Activated CD4-positive, alpha-beta T cell treated with anti-CD3 and anti-CD28 coated beads for 1 hour (primary cell): ENCODE results near the gene ATXN7L3.
"Not testable (repeated sequence)": the region's sequence is repeated elsewhere in the genome, so short reads cannot be mapped to it uniquely, and the experiment has no call there.

ENCODE experiments used
- DNase-seq: peaks from one replicate; pipeline ENCODE4 v3.0.0-alpha.2; 2020

Gene ATXN7L3

DNA sequence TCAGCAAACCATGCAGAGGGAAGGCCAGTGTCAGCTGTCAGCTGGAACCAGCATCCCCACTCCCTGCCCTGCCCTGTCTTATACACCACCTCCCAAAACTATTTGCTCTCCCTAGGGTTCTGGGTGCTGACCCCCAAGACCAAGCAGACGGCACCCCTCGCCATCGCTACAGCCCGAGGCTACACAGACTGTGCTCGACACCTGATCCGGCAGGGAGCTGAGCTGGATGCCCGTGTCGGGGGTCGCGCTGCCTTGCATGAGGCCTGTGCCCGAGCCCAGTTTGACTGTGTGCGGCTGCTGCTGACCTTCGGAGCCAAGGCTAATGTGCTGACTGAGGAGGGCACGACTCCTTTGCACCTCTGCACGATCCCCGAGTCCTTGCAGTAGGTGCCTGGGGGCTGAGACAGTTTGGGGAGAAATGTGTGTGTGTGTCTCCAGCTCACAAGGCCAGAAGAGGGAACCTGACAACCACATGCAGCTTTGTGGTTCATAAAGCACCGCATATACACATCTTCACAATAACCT is 27.7 kb downstream of the ATXN7L3 start:
- DNase-seq, result no peak

DNA sequence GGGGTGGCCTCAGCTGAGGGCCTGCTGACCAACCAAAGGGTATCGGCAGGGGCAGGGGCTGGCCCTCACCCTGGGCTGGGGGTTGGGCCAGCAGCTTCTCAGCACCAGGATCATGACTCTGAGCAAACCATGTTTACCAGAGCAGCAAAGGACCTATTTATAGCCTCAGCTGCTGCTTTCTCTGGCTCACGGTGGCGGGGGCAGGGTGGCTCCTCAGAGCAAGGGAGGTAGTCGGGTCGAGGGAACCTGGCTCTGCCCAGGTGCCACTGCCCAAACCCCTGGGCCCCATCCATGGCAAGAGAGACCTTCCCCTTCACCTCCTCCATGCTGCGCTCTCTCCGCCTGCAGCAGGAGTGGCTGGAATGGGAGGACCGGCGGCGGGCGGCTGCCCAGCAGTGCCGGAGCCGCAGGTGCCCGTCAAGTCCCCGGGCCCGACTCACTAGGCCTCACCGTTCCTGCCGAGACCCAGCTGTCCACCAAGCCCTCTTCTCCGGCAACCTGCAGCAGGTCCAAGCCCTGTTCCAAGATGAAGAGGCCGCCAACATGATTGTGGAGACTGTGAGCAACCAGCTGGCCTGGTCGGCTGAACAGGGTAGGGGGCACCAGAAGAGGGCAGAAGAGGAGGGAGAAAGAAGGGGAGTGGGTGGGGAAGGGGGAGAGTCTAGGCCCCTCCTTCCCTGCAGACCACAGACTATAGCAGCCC is 29.0 kb downstream of the ATXN7L3 start, which contains the start of gene ASB16:
Gene ASB16, plus strand, starts transcription at position 206 of the 703 bp plus-strand sequence. Its CDS starts 86 bp downstream, at position 292.
- DNase-seq, result no peak

DNA sequence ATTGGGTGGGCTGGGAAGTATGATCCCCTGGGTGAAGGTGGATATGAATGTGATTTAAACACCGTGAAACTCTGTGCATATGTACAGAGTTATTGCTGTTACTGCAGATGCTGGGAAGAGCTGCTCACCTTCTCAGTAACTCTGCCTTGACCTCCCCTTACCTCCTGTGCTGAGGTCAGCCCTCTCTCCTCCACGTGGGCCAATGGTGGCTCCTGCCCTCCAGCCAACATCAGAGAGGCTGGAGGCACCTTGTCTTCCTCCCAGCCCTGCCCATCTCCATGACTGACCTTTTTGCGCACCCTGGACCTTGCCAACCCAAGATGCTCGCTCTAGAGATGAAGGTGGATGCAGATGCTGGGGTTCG is 29.6 kb downstream of the ATXN7L3 start:
- DNase-seq, result no peak

DNA sequence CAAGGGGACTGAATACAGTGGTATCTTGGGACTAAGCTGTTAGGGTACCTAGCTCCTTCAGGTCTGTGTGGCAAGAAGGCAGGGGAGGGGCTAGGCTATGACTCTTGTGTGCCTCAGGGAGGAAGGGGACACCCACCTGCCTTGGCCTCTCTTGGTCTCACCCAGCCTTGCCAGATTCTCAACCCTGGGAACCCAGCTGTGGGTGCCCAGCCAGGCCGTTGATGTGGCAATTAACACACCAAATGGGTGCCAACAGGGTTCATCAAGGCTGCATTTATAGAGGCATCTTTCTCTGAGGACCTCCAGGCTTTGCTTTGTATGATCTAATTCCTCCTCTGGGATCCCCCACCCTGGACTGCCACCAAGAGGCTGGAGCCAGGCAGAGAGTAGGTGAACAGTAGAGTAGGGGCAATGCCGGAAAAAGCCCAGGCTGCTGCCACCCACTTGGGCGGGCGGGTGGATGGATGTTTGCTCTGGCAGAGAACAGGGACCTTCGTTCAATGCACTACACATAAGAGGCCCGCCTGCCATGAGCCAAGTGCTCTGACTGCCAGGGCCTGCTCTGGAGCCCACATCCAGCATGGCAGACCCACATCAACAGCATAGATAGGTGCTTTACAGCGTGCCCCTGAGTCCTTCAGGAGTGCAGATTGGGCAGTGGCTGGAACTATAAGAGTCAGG is 32.4 kb downstream of the ATXN7L3 start:
- no peak for DNase-seq

DNA sequence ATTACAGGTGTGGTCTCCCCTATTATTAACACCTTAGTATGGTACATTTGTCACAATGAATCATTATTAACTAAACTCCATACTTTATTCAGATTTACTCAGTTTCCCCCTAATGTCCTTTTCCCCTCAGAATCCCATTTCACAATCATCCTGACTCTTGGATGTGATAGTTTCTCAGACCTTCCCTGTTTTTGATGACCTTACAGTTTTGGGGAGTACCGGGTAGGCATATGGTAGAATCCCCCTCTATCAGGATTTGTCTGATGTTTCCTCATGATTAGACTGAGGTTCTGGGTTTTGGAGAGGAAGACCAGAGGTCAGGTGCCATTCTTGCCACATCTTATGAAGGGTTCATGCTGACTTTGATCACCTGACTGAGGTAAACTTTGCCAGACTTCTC is 35.2 kb downstream of the ATXN7L3 start:
- no peak for DNase-seq

DNA sequence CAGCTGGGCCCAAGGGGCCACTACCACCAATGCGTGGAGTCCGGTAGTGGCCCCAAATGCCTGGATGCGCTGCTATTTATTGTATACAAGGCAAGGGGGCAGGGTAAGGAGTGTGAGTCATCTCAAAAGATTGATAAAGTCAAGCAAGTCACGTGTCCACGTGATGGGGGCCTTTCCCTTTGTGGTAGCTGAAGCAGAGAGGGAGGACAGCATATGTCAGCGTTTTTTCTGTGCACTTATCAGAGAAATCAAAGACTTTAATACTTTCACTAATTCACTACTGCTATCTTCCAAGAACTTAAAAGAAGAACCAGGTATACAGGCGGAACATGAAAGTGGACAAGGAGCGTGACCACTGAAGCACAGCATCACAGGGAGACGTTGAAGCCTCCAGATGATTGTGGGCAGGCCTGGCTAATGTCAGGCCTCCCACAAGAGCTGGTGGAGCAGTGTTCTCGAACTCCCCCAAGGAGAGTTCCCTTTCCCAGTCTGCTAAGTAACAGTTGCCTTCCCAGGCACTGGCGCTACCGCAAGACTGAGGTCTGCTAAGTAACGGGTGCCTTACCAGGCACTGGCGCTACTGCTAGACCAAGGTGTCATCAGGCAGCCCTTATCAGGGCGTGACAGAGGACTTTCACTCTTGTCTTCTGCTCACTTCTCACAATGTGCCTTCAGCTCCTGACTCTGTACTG is 40.0 kb downstream of the ATXN7L3 start:
- DNase-seq, result no peak

DNA sequence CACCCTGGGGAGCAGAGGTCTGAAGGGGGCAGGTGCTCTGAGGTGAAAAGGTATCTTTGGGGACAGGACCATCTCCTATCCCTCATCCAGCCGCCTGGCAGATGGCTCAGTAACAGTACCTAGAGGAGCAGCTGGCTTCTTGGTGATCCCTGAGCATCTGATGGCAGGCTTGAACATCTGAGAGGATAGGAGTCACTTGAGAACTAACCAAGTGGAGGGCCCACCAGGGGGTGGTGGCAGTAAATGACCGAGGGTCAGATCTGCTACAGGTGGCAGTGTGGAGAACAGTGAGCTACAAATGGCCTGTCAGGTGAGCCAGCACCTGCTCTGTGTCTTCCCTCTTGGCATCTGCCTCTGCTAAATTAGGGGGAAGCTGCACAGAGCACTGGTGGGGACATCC is 44.2 kb downstream of the ATXN7L3 start:
- DNase-seq, result no peak

DNA sequence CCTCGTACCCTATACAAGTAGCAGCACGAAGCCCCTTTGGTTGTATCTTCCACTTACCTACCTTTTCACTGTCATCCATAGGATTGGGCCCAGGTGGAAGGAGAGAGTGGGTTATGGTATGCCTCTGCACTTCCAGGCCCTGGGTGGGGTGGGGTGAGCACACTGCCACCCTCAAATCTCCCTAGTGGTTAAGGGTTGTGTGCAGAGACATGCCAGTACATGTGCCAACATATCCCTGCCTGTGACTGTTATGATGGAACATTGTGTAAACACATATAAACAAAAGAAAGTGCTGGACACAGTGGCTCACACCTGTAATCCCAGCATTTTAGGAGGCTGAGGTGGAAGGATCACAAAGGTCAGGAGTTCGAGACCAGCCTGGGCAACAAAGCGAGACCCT is 46.8 kb downstream of the ATXN7L3 start:
- no peak for DNase-seq

DNA sequence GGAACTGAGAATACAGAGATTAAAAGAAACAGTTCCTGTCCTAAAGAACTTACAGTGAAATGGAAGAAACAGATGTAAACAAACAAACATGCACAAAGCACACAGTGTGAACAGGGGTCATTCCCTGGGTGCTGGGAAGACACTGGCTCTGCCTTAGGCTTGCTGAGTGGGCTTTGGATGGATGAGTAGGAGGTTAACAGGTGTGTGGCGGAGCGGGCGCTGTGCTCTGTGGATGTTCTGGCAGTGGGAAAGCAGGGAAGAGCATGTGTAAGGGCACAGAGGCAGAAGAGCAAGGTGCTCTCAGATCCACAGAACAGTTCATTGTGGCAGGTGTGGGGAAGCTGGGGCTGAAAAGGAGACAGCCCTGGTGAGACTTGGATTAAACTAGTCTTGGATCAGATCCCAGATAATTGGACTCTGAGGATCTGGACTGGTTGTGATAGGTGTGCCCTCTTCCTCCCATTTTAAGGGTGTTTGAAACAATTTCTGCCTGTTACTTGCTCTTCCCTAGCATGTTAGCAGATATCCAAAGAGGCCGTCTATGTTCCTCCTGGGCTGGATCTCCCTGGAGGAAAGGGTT is 49.8 kb downstream of the ATXN7L3 start:
- DNase-seq, result no peak

DNA sequence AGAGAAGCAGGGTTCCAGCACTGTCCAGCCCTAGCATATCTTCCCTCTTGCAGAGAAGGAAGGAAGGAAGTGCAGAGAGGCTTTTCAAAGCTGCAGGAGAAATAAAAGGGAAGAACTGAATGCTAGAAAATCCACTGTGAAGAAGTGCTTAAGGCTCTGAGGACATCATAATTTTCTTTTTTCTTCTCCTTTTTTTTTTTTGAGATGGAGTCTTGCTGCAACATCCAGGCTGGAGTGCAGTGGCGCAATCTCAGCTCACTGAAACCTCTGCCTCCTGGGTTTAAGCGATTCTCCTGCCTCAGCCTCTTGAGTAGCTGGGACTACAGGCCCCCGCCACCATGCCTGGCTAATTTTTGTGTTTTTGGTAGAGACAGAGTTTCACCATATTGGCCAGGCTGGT is 50.6 kb downstream of the ATXN7L3 start:
- DNase-seq, result not testable (repeated sequence)

DNA sequence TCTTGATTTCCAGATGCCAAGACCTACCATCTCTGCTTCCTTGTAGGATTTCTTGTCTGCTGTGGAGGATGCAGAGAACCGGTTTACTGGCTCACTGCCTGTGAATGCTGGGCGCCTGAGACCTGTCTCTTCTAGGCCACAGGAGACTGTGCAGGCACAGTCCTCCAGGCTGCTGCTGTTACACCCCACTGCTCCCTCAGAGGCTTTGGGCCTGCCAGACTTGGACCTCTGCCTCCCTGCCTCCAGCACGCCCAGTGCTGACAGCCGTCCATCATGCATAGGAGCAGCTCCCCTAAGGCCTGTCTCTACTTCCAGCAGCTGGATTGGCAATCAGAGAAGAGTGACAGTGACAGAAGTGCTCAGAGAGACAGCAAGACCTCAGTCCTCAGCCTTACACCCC is 51.9 kb downstream of the ATXN7L3 start:
- DNase-seq, result no peak

DNA sequence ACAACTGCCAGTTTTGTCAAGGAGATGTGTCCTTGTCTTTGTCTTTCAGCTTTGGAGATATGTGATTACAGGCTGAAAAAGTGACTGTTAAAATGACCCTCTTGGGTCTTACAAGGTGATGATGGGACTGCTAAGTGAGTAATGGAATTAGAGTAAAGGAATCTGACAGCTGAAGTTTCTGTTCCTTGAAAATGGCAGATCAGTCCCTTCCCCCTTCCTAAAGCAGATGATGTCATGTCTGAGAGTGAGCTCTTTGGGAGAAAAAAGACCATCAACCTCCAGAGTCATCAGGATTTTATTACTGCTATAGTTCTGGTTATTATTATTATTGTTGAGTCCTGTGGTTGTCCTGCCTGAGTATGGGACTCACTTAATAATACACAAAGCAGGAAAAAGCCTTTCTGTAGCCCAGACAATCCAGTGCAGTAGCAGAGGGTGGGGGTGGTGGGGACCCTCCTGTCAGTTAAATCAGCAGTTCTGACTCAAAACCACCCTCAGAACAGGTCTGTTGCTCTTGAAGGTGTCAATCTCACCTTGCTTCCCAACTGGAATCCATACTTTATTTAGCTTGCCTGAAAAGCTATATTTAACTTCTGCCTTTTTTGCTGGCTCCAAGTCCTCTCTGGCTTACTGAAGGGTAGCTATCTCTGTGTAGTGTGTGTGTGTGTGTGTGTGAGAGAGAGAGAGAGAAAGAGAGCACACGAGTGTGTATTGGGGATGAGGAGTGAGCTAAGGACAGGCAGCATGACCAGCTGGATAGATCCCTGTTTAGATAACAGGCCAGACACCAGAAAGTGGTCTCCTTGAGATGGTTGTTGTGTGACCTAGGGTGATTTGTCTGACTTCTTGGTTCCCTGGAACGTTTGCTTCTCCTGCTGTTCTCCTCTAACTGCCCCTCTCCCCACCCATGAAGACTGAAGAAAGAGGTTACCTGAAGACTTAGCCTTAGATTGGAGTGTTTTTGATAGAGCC is 53.0 kb downstream of the ATXN7L3 start:
- no peak for DNase-seq

DNA sequence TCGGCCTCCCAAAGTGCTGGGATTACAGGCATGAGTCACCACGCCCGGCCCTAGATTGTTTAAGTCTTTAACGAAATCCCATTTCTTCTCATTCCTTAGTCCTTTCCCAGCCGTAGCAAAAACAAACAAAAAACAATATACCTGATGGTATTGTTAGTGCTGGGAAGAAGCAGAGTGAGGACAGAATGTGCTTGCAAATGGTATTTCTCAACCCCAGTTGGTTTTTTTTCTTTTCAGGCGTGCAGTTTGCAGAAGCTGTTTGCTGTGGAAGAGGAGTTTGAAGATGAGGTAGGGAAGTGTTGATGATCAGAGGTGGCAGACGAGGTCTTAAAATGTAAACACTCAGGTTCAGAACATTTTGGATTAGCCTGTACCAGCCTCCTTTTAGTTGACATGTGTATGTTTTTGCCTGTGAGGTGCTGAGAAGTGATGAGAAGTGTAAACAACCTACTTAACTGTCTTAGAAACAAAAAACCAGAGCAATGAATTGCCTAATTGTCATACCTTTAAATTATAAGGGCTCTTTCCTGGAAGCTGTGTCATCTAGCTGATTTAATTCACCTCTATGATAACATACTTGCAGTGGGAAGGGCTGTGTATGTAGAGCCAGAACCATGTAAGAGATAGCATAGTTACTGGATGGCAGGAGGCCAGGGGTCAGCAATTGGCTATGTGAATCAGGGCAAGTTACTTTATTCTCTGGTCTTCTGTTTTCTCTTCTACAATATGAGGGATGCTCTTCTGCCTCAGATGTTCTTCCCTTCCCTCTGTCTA is 54.5 kb downstream of the ATXN7L3 start:
- DNase-seq, result no peak

DNA sequence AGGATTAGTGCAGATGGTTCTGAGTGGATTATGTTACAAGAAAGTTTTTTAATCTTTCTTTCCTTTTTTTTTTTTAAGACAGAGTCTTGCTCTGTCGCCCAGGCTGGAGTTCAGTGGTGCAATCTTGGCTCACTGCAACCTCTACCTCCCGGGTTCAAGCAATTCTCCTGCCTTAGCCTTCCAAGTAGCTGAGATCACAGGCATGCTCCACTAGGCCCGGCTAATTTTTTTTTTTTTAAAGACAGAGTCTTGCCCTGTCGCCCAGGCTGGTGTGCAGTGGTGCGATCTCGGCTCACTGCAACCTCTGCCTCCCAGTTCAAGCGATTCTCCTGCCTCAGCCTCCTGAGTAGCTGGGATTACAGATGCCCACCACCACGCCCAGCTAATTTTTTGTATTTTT is 55.8 kb downstream of the ATXN7L3 start:
- DNase-seq, result not testable (repeated sequence)
